GM12878 (cell line): ENCODE data around the gene ZNF418. TPM values are rescaled to one million over a fixed set of nuclear protein-coding genes. Genes with fewer than 3 reads are reported as not detected.

Experiments
- ATF7 ChIP-seq: fragments of 450-650 bp; IDR thresholded peaks from 2 replicates; pipeline ENCODE4 v1.6.1; 2016; ENCODE audit warnings: low read depth, mild to moderate bottlenecking
- GATAD2B ChIP-seq: fragments of 450-650 bp; conservative IDR thresholded peaks from 2 replicates; pipeline ENCODE4 v1.6.1; 2017; ENCODE audit warnings: low read depth, mild to moderate bottlenecking, moderate library complexity
- NRF1 ChIP-seq: conservative IDR thresholded peaks from 2 replicates; pipeline ENCODE4 v1.6.1; 2011; ENCODE audit warnings: mild to moderate bottlenecking, low read depth, low read length, improper control_type of control experiment
- RAD51 ChIP-seq: fragments of 450-650 bp; IDR thresholded peaks from 2 replicates; pipeline ENCODE4 v1.6.1; 2016; ENCODE audit warnings: moderate library complexity, mild to moderate bottlenecking, inconsistent platforms
- SMAD5 ChIP-seq: IDR thresholded peaks from 2 replicates; pipeline ENCODE4 v1.6.1; 2016; ENCODE audit warnings: antibody characterized with exemption, low read depth
- SMC3 ChIP-seq: IDR thresholded peaks from 2 replicates; pipeline ENCODE4 v1.6.1; 2011; ENCODE audit warnings: low read length, improper control_type of control experiment, borderline replicate concordance
- TARDBP ChIP-seq: IDR thresholded peaks from 2 replicates; pipeline ENCODE4 v1.6.1; 2016; ENCODE audit warnings: borderline replicate concordance
- TCF12 ChIP-seq: IDR thresholded peaks from 2 replicates; pipeline ENCODE4 v1.6.1; 2011; ENCODE audit warnings: low read depth, mild to moderate bottlenecking, low read length
- WRNIP1 ChIP-seq: IDR thresholded peaks from 2 replicates; pipeline ENCODE4 v1.6.1; 2011; ENCODE audit warnings: low read depth, low read length, improper control_type of control experiment, borderline replicate concordance
- YBX1 ChIP-seq: fragments of 450-650 bp; IDR thresholded peaks from 2 replicates; pipeline ENCODE4 v1.6.1; 2016; ENCODE audit warnings: antibody characterized with exemption
- ZNF24 ChIP-seq: fragments of 450-650 bp; IDR thresholded peaks from 2 replicates; pipeline ENCODE4 v1.6.1; 2017; ENCODE audit warnings: antibody characterized with exemption, mild to moderate bottlenecking
- ZNF384 ChIP-seq: IDR thresholded peaks from 2 replicates; pipeline ENCODE4 v1.6.1; 2012; ENCODE audit warnings: low read depth, mild to moderate bottlenecking, low read length, improper control_type of control experiment, borderline replicate concordance
- polyA plus RNA-seq, 11 experiments: library from polyadenylated mRNA; depleted of rRNA in 4 of 11; unstranded in 6 of 11; stranded (reverse) in 5 of 11; fragments of >200 nt; fragmentation: Nextera tagmentation in 4 of 11; fragmentation: Illumina TruSeq in 1 of 11; extraction: Ambion mirVana in 4 of 11; extraction: Trizol in 1 of 11; gene quantifications; 1 replicate in 1 of 11; 2 replicates in 10 of 11; pipeline versions ENCODE4 v1.2.1 to v1.2.3, GENCODE V29; 2011 to 2016; ENCODE audit warnings: inconsistent platforms in 2 of 11, missing spikeins in 2 of 11, low read depth in 1 of 11
- total RNA-seq, 4 experiments: library from RNA; depleted of rRNA in 3 of 4; stranded (reverse); fragments of >200 nt in 3 of 4; fragmentation: Illumina TruSeq in 1 of 4; extraction: Trizol in 1 of 4; gene quantifications; 2 replicates each; pipeline versions ENCODE4 v1.2.1 to v1.2.3, GENCODE V29; 2013 to 2021
- TF ChIP-seq, protein P1 (sequence below): fragments of 450-650 bp; IDR thresholded peaks from 2 replicates; pipeline ENCODE4 v1.6.1; 2018; ENCODE audit warnings: borderline replicate concordance, mild to moderate bottlenecking; ENCODE audit not compliant: partially characterized antibody
- TF ChIP-seq, protein P2 (sequence below): fragments of 450-650 bp; IDR thresholded peaks from 2 replicates; pipeline ENCODE4 v1.6.1; 2014; ENCODE audit warnings: mild to moderate bottlenecking
- TF ChIP-seq, protein P3 (sequence below): IDR thresholded peaks from 2 replicates; pipeline ENCODE4 v1.6.1; 2012; ENCODE audit warnings: mild to moderate bottlenecking, low read depth, low read length
- TF ChIP-seq, protein P4 (sequence below): fragments of 450-650 bp; IDR thresholded peaks from 2 replicates; pipeline ENCODE4 v1.6.1; 2017; ENCODE audit warnings: mild to moderate bottlenecking
- TF ChIP-seq, protein P5 (sequence below): fragments of 450-650 bp; IDR thresholded peaks from 2 replicates; pipeline ENCODE4 v1.6.1; 2016; ENCODE audit warnings: mild to moderate bottlenecking

ZNF418 gene
- total and polyA plus RNA-seq, 10 of the 15 experiments (the other 5 are each of a cell fraction or from before 2014, with no cell fraction given): 0.20 to 1.3 (median 0.59) TPM; not detected in 1

DNA sequence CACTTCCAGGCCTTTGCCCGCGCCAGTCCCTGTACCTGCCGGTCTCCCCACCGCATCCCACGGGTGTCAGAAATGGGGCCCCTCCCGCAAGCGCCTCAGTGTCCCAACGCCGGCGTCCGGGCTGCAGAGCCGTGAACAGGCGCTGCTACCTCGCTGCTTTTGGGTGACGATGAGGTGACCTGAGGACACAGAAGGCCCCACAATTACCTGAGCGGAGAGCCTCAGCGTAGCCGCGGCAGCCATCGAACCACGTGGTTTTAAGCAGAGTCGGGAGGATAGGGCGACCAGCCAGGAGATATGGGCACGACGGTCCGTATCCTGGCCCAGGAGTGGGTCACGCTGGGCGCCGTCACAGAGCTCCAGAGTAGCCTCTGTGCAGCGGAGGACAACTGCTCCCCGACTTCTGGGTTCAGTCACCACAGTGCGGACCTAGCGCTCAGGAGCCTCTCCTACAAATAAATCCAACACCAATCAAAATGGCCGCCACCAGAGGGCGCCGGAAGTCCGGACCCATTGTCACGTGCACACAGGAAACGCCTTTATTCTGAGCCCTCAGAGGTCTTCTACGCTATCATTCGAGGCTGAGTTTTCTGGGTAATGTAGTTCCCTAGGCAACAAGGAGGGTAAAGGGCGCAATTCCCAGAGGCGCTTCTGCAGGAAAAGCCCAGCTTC is 46.5 kb downstream of the ZNF418 start, which contains the start of gene ZNF814 (continued):
- TF ChIP-seq, protein P1, sequence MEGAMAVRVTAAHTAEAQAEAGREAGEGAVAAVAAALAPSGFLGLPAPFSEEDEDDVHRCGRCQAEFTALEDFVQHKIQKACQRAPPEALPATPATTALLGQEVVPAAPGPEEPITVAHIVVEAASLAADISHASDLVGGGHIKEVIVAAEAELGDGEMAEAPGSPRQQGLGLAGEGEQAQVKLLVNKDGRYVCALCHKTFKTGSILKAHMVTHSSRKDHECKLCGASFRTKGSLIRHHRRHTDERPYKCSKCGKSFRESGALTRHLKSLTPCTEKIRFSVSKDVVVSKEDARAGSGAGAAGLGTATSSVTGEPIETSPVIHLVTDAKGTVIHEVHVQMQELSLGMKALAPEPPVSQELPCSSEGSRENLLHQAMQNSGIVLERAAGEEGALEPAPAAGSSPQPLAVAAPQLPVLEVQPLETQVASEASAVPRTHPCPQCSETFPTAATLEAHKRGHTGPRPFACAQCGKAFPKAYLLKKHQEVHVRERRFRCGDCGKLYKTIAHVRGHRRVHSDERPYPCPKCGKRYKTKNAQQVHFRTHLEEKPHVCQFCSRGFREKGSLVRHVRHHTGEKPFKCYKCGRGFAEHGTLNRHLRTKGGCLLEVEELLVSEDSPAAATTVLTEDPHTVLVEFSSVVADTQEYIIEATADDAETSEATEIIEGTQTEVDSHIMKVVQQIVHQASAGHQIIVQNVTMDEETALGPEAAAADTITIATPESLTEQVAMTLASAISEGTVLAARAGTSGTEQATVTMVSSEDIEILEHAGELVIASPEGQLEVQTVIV: no peak
- TF ChIP-seq YBX1: no peak
- no peak for TF ChIP-seq SMC3
- TF ChIP-seq, protein P2, sequence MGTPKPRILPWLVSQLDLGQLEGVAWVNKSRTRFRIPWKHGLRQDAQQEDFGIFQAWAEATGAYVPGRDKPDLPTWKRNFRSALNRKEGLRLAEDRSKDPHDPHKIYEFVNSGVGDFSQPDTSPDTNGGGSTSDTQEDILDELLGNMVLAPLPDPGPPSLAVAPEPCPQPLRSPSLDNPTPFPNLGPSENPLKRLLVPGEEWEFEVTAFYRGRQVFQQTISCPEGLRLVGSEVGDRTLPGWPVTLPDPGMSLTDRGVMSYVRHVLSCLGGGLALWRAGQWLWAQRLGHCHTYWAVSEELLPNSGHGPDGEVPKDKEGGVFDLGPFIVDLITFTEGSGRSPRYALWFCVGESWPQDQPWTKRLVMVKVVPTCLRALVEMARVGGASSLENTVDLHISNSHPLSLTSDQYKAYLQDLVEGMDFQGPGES: peak; percentile 27; the same call in 1 of the 2 replicates
- TF ChIP-seq ZNF24: no peak
- no peak for TF ChIP-seq NRF1
- TF ChIP-seq, protein P3, sequence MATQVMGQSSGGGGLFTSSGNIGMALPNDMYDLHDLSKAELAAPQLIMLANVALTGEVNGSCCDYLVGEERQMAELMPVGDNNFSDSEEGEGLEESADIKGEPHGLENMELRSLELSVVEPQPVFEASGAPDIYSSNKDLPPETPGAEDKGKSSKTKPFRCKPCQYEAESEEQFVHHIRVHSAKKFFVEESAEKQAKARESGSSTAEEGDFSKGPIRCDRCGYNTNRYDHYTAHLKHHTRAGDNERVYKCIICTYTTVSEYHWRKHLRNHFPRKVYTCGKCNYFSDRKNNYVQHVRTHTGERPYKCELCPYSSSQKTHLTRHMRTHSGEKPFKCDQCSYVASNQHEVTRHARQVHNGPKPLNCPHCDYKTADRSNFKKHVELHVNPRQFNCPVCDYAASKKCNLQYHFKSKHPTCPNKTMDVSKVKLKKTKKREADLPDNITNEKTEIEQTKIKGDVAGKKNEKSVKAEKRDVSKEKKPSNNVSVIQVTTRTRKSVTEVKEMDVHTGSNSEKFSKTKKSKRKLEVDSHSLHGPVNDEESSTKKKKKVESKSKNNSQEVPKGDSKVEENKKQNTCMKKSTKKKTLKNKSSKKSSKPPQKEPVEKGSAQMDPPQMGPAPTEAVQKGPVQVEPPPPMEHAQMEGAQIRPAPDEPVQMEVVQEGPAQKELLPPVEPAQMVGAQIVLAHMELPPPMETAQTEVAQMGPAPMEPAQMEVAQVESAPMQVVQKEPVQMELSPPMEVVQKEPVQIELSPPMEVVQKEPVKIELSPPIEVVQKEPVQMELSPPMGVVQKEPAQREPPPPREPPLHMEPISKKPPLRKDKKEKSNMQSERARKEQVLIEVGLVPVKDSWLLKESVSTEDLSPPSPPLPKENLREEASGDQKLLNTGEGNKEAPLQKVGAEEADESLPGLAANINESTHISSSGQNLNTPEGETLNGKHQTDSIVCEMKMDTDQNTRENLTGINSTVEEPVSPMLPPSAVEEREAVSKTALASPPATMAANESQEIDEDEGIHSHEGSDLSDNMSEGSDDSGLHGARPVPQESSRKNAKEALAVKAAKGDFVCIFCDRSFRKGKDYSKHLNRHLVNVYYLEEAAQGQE: no peak
- no peak for TF ChIP-seq WRNIP1
- TF ChIP-seq TARDBP: peak; percentile 83
- no peak for TF ChIP-seq GATAD2B
- TF ChIP-seq TCF12: no peak
- TF ChIP-seq, protein P4, sequence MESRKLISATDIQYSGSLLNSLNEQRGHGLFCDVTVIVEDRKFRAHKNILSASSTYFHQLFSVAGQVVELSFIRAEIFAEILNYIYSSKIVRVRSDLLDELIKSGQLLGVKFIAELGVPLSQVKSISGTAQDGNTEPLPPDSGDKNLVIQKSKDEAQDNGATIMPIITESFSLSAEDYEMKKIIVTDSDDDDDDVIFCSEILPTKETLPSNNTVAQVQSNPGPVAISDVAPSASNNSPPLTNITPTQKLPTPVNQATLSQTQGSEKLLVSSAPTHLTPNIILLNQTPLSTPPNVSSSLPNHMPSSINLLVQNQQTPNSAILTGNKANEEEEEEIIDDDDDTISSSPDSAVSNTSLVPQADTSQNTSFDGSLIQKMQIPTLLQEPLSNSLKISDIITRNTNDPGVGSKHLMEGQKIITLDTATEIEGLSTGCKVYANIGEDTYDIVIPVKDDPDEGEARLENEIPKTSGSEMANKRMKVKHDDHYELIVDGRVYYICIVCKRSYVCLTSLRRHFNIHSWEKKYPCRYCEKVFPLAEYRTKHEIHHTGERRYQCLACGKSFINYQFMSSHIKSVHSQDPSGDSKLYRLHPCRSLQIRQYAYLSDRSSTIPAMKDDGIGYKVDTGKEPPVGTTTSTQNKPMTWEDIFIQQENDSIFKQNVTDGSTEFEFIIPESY: no peak
- no peak for TF ChIP-seq ATF7
- TF ChIP-seq ZNF384: no peak
- no peak for TF ChIP-seq SMAD5
- peak; percentile 95 for TF ChIP-seq RAD51
- TF ChIP-seq, protein P5, sequence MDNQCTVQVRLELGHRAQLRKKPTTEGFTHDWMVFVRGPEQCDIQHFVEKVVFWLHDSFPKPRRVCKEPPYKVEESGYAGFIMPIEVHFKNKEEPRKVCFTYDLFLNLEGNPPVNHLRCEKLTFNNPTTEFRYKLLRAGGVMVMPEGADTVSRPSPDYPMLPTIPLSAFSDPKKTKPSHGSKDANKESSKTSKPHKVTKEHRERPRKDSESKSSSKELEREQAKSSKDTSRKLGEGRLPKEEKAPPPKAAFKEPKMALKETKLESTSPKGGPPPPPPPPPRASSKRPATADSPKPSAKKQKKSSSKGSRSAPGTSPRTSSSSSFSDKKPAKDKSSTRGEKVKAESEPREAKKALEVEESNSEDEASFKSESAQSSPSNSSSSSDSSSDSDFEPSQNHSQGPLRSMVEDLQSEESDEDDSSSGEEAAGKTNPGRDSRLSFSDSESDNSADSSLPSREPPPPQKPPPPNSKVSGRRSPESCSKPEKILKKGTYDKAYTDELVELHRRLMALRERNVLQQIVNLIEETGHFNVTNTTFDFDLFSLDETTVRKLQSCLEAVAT: no peak
